HG02852 (cell line): ENCODE results near the gene FAU.
"Not testable (repeated sequence)": the region's sequence is repeated elsewhere in the genome, so short reads cannot be mapped to it uniquely, and the experiment has no call there.

Source experiments
- ATAC-seq: cut with Tn5 transposase; IDR thresholded peaks from one replicate; pipeline ENCODE4 v1.9.1; 2021; ENCODE audit warnings: mild to moderate bottlenecking, moderate library complexity; ENCODE audit not compliant: unreplicated experiment

FAU gene

GRCh38 chr11:65121865-65122696, at the start of gene FAU, which contains the start of gene MRPL49:
Gene FAU, minus strand, starts transcription at chr11:65122134. Its CDS starts 321 bp downstream, at chr11:65121813.
Gene MRPL49, plus strand, starts transcription at chr11:65122321. Its CDS starts 26 bp downstream, at chr11:65122347.
- ATAC-seq = peak; percentile 64

- ATAC-seq = no peak
Observed at GRCh38 chr11:65170058-65170534, 48.2 kb upstream of the FAU start, which contains the start of gene SPDYC. Gene SPDYC, plus strand, starts transcription at chr11:65170233. Its CDS starts 1,125 bp downstream, at chr11:65171358.

DNA sequence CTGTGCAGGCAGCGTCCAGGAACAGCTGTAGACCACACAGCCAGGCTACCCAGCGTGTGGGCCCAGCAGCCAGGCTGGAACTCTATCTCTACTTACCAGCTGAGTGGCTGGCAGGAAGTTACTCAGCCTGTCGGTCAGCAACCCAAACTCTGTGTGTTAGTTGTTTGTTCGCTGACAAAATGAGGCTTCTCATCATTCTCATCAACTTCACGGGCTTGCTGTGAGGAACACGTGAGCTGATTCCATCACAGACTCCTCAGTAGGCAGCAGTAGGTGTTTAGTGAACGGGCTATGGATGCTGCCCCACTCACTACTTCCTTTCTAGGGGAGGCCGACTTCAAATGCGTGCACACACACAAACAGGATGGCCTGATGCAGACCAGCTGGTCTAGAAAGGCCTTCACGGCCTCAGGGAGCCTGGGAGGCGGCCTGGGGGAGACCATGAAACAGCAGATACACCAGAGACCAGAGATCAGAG, 47.3 kb upstream of the FAU start:
- no peak for ATAC-seq

DNA sequence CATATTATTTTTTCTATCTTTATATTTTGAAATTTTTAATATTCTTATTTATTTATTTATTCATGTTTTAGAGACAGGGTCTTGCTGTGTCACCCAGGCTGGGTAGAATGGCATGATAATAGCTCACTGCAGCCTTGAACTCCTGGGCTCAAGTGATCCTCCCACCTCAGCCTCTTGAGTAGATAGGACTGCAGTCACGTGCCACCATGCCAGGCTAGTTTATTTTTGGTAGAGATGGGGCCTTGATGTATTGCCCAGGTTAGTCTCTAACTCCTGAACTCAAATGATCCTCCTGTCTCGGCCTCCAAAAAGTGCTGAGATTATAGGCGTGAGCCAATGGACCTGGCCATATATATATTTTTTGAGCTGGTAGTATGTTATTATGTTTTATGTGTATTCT, 45.7 kb upstream of the FAU start:
- no peak for ATAC-seq

DNA sequence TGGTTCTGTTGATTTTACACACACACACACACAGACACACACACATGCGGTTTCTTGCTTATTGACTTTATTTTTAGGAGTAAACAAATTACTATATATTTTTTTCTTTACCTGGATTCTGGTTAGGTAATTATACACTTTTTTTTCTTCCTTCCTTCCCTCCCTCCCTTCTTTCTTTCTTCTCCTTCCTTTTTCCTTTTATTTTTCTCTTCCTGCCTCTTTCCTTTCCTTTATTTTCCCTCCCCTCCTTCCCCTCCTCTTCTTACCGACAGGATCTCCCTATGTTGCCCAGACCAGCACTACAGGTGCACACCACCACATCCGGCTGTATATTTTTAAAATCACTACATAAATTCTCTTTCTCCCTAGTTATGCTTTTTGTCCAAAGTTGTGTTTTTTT, 45.0 kb upstream of the FAU start:
- no peak for ATAC-seq

DNA sequence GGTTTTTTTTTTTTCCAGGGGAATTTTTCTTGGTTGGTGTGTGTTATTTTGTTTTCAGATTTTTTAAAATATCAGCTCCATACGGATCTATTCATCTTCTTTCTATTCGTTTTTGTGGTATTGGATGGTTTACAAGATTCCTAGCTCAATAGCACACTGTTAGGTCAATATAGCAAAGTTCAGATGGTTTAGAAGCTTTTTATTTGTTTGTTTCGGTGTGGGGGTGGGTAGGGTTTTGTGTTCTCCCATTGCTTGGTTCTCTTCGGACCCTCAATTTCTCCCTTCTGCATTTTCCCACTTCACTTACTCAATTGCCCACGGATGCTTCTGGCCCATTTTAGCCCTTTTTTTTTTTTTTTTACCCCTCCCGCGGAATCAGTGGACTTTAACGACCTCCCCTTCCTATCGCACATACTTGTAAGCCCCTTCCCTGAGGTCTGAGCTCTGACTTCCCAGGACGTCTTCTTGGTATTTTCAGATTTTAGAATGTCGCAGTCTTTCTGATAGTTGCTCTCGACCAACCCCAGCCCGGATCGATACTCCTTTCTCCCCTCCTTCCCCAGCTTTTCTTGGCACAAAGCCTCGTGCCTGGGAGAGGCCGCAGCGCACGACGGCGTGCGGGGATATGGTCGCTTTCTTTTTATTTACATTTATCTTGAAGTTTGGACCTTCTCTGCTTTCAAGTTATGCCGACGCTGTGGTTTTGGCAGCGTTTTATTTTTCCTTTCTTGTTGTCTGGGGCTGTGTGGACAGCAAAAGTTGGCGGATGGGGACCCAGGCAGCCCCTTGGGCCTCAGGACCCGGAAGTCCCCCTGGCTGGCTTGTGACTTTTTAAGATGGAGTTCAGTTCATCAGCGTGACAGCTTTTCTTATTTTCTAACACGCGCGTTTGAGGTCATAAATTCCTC, 43.7 kb upstream of the FAU start:
- ATAC-seq = no peak

DNA sequence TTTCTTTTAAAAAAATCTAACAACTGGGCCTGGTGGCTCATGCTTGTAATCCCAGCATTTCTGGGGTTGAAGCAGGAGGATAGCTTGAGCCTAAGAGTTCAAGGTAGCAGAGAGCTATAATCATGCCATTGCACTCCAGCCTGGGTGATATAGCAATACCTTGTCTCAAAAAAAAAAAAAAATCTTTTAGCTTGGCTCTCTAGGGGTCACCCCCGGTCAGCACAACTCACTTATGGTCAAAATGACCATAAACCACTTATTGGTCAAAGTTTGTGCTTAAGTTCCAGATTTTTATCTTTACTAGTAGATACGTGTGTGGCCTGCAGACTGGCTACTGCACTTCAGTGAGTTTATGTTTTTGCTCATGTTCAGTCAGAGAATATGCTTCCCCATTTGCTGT, 41.8 kb upstream of the FAU start:
- ATAC-seq = no peak

- no peak for ATAC-seq
Observed at GRCh38 chr11:65160643-65161042, 38.7 kb upstream of the FAU start.

DNA sequence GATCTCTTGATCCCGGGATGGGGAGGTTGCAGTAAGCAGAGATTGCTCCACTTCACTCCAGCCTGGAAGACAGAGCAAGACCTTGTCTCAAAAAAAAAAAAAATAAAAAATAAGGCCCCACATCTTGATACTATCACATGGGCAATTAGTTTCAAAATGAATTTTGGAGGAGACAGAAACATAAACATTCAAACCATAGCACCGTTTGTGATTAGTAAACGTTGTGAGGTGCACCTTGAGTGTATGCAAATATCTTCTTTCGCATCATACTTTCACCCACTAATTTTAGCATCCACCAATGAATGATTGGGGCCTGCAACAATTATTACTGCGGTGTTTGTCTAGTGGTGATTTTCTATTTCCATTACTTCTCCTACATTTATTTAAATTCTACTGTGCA, 37.1 kb upstream of the FAU start:
- no peak for ATAC-seq

DNA sequence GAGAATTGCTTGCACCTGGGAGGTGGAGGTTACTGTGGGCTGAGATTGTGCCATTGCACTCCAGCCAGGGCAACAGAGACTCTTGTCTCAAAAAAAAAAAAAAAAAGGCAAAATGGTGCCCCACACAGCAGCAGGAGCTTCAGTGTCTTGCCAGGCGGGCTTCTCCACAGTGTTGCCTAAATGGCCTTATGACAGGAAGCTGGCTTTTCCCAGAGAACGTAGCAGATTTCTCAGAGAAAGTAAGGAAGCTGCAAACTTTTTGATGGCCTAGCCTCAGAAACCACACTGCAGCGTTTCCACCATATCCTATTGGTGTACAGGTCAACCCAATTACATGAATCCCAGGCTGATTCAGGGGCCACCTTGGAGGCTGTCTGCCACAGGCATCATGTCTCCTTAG, 35.4 kb upstream of the FAU start:
- ATAC-seq = no peak

- ATAC-seq = no peak
Observed at GRCh38 chr11:65156926-65157325, 35.0 kb upstream of the FAU start.

DNA sequence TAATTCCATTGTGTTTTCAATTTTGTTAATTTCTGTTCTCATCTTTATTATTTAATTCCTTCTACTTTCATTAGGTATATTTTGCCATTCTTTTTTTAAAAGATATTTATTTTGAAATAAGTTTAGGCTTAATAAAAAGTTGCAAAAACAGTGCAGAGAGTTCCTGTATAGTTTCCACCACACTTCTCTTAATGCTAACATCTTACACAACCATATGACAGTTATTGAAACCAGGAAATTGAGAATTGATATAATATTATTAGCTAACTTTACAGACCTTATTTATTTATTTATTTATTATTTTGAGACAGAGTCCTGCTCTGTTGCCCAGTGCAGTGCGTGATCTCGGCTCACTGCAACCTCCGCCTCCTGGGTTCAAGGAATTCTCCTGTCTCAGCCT, 34.3 kb upstream of the FAU start:
- no peak for ATAC-seq

DNA sequence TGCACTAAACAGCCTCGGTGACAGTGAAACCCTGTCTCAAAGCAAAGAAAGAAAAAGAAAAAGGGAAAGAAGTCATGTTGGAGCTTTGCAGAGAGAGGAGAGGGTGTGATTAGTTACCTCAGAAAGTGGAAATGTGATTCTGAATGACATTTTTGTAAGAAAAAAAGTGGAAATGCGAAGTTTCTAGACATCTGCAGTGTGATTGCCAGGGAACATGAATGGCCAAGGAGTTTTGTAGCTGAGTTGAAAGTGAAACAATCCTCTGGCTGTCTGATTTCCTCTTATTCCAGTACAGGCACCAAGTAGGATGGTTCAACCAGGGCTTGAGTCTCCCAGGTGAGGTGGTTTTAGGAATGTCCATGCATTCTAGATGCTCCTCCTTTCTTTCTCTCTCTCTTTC, 30.2 kb upstream of the FAU start:
- ATAC-seq = no peak

DNA sequence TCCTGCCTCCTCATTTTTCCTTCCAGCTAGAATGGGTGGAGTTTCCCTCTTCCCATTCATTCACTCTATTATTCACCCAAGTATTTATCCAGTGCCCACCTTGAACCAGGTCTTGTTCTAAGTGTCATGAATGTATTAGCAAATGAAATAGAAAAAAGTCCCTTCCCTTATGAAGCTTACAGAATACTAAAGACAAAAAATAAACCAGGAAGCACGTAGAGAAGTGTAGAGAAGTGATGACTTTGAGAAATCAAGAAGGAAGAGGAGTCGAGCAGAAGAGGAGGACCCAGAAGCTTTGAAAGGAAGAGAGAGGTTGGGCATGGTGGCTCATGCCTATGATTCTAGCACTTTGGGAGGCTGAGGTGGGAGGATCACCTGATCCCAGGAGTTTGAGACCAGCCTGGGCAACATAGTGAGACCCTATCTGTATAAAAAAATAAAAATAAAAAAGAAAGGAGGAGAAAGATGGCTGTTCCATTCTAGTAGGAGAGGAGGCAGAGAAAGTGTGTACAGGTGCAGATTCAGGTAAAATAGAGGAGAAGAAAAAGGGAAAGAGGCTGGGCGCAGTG, 29.5 kb upstream of the FAU start:
- no peak for ATAC-seq

DNA sequence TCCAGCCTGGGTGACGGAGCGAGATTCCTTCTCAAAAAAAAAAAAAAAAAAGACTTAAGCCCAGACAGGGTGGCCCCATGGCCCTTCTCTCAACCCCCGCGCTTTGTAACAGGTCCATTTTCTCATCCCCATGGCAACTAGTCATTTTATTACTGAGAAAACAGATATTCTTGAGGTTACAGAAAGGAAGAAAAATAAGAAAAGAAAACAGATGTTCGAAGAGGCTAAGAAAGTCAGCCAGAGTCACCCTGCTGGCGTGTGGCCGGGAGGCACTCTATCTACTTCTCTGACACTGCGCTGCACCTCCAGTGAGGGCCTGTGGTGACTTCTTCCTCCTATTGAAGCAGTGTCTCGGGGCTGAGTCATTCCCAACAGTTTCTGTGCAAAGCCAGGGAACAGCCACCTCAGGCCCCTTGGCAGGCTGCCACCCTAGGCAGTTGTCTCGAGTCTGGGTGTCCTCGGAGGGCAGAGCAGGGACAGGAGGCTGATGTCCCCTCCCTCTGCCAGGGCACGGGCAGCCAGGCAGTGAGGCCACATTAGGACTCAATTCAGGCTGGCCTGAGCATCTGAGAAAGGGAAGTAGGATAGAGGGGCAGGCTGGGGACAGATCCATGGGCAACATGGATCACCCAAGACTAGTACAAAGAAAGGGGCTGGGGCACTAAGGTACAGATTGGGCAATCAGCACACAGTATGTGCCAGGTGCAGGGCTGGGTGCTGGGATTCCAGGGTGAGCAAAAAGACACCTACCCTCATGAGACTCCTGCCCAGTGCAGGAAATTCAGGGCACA, 28.8 kb upstream of the FAU start:
- ATAC-seq = no peak

DNA sequence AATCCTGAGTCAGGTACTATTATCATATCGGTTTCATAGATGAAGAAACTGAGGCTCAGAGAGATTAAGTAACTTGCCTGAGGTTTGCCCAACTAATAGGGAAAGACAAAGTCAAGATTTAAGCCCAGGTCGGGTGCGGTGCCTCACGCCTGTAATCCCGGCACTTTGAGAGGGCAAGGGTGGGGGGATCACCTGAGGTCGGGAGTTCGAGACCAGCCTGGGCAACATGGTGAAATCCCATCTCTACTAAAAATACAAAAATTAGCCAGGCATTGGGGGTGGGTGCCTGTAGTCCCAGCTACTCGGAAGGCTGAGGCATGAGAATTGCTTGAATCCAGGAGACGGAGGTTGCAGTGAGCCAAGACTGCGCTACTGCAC, 28.2 kb upstream of the FAU start:
- not testable (repeated sequence) for ATAC-seq

DNA sequence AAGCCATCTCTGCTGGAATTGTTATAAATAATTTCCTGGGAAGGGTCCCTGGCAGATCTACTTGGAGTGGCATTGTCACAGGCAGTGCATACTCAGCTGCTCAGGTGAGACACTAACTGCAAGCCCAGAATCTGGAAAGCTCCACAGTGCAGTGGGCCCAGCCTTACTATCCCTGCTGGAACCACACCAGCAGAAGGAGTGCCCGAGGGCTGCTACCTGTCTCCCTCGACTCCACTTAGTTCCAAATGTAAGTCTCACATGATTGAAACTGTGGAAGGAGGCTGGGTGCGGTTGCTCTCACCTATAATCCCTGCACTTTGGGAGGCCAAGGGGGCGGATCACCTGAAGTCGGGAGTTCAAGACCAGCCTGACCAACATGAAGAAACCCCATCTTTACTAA, 26.7 kb upstream of the FAU start:
- no peak for ATAC-seq

- no peak for ATAC-seq
Observed at GRCh38 chr11:65147352-65148075, 25.6 kb upstream of the FAU start.

DNA sequence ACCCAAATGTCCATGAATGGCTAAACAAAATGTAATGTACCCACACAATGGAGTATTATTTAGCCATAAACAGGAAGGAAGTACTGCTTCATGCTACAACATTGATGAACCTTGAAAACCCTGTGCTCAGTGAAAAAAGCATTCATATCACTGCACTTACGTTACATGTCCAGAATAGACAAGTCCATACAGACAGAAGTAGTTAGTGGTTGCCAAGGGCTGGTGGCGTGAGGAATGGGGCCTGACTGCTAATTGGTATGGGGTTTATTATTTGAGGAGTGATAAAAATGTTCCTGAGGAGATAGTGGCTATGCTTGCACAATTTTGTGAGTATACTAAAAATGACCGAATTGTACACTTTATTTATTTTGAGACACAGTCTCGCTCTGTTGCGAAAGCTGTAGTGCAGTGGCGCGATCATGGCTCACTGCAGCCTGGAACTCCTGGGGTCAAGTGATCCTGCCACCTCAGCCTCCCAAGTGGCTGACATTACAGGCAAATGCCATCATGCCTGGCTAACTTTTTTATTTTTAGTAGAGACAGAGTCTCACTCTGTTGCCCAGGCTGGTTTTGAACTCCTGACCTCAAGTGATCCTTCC, 20.1 kb upstream of the FAU start:
- no peak for ATAC-seq
